ENCODE results near the gene N4BP2.

Gene N4BP2

DNA sequence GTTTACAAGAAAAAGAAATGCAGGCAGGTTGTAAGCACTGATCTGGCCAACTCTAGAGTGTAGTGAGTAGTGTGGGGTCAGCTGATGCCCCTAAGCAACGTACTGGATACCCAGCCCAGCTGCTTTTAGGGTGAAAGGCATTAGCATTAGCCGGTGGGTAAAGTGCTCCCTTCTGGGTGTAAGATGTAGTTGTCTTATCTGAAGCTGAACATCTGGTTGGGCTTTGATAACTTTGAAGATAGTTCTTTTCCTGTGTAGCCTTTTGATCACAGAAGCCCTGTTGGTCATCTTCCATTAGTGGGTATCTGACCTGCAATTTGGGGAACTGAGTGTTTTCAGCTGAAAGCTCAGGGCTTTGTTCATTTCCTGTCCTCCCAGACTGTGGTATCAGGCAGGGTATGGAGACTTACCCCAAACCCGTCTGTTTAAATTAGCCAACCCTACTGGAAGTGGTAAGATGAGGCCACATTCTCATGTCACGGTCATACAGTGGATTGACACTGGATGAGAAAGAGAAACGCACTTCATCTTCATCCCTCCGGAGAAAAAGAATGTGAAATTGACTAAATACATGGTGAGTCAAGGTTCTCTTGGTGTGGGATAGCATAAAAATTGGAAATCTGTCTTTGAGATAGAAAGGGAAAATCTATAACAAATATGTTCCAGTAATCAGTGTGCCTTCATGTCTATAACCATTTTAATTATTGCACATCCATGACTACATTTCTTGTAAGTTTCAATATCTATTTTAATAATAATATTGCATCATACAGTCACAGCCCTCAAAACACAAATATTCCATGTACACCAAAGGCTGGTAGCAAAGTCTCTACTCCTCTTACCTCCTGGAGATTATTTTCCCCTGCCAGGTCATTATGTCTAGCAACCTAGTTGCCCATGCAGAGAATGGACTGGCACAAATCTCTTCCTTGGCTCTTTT is 148.9 kb downstream of the N4BP2 start:
- ChIA-PET POLR2A (ENCODE audit: low non-redundant PET) (no interaction called here), CTCF (no interaction called here)
- no peak for TF ChIP-seq CTCF (conservative IDR thresholded peaks at IDR 0.05; ENCODE audit: low read depth)
- H3K27ac ChIP-seq, result no peak overlapping the region
- DNase-seq (ENCODE audit: low spot score), result no peak

GRCh38 chr4:40206426-40206825 is 149.8 kb downstream of the N4BP2 start:
- ChIA-PET POLR2A (ENCODE audit: low non-redundant PET) (no interaction called here), CTCF (no interaction called here)
- DNase-seq (ENCODE audit: low spot score), result no peak
- H3K27ac ChIP-seq, result no peak overlapping the region
- no peak for TF ChIP-seq CTCF (conservative IDR thresholded peaks at IDR 0.05; ENCODE audit: low read depth)
